HG03103 (cell line): ENCODE results near the gene UNC93B1.
"Not testable (repeated sequence)": the region's sequence is repeated elsewhere in the genome, so short reads cannot be mapped to it uniquely, and the experiment has no call there.

ENCODE experiments used
- ATAC-seq: cut with Tn5 transposase; IDR thresholded peaks from one replicate; pipeline ENCODE4 v1.9.1; 2021; ENCODE audit warnings: low read depth; ENCODE audit not compliant: unreplicated experiment

The UNC93B1 gene

DNA sequence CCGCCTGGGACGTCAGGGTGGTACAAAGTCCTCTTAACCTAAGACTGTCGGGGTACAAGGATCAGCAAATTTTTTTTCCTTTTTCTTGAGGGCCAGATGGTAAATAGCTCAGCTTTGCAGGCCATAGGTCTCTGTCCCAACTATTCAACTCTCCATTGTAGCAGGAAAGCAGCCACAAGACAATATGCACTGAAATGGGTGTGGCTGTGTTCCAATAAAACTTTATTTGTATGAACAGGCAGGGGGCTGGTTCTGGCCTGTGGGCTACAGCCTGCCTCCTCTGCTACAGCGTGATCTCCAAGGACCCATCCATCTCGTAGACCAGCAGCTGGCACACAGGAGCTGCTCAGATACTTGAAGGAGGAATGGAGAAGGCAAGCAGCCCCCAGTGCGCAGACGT, 56.1 kb downstream of the UNC93B1 start:
- ATAC-seq, result not testable (repeated sequence)

- not testable (repeated sequence) for ATAC-seq
These were observed 57.5 kb downstream of the UNC93B1 start for GRCh38 chr11:67946403-67946802.

GRCh38 chr11:67943406-67943805, 60.5 kb downstream of the UNC93B1 start:
- ATAC-seq, result not testable (repeated sequence)
